Inferior parietal cortex (tissue), 1 donor: Measurements from ENCODE around the gene ELAVL4.
"Not testable (repeated sequence)": the region's sequence is repeated elsewhere in the genome, so short reads cannot be mapped to it uniquely, and the experiment has no call there.

ENCODE experiments used
- DNase-seq: peaks from one replicate; pipeline ENCODE4 v3.0.0-alpha.2; 2016; ENCODE audit errors: extremely low spot score

The ELAVL4 gene

DNA sequence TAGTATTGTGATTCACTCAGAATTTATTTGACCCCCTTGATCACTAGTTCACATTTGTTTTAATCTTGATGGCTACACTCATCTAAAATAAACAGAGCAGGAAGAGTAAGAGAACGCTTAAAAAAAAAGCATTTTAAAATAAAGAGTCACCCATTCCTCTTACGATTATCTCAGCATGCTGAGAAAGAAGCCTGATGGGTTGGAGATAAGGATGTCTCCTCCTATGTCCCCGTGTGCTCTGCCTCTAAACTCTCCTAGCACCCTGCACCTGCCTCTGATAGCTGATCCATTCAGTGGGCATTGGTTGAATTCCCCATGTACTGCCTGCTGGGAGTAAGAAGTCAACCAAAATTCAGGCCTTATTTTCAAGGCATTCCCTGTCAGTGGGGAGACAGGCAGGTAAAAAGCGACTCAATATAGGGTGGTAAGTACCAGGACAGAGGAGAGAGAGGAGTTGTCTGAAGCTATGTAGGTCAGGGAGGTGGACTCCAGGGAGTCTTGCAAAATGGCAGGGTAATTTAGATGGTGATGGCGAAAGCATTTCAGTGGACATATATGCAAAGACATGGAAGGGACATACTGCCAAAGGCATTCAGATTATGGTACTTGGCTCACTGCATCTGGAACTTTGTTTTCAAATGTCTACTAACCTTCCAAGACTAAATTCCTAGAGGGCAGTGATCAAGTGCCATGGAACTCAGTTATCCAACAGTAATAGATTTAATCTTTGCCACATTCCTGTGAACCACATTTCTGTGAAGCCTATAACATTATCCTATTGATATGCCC lies 18.4 kb downstream of the ELAVL4 start:
- DNase-seq: no peak

DNA sequence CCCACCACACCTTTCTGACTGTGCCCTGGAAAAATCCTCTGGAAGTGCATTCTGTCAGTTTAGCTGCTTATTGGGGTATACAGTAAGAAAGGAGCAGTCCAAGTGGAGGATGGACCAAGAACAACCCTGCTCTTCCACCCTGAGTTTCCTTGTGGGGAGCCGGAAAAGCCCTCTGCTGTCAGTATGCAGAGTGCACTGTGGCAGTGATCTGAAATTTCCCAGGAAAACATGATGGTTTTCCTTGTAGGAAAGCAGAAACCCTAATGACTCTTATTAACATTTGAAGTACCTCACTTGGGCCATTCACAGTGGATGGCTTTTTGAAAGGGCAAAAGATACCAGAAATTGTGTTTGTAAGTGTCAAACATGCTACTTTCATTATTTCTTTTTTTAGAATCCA lies 20.5 kb downstream of the ELAVL4 start:
- no peak for DNase-seq

DNA sequence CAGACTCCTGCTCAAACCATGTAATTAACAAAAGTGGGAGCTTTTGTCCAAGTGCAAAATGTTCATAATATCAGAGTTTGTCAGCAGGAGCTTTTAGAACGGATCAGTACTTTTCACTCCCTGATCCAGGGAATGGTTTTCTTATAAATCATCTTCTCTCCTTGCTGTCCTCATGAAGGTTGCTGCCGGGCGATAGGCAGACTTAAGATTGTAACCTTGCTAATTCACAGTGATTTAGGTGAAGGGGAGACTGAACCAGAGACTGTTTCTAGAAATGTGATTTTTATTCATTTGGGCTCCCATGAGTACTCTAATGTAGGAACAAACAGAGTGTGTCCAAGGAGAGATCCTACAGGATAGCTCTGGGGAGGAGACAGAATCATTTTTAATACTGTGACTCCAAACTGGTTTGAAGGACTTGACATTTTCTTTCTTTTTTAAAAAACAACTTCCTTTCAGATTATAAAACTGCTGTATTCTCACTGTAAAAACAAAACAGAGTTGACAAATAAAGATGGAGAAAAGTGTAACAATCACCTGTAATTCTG lies 23.7 kb downstream of the ELAVL4 start:
- no peak for DNase-seq

DNA sequence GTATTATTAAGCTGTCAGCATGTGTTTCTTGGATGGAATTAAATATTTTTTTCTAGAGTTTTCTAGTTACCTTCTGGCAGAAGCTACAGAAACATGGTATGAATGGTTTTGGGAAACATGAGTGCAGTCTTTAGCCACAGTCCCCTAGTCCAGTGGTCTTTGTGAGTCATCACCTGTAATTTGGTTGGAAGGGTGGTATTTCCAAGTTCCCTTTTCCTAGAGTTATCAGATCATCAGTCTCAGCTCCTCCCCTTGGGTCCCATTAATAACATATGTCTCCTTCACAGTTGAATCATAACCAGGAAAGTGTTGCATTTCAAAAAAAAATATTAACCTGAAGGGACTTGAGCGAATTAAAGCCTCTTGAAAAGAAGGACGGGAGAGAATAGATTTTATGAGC lies 27.0 kb downstream of the ELAVL4 start:
- no peak for DNase-seq

DNA sequence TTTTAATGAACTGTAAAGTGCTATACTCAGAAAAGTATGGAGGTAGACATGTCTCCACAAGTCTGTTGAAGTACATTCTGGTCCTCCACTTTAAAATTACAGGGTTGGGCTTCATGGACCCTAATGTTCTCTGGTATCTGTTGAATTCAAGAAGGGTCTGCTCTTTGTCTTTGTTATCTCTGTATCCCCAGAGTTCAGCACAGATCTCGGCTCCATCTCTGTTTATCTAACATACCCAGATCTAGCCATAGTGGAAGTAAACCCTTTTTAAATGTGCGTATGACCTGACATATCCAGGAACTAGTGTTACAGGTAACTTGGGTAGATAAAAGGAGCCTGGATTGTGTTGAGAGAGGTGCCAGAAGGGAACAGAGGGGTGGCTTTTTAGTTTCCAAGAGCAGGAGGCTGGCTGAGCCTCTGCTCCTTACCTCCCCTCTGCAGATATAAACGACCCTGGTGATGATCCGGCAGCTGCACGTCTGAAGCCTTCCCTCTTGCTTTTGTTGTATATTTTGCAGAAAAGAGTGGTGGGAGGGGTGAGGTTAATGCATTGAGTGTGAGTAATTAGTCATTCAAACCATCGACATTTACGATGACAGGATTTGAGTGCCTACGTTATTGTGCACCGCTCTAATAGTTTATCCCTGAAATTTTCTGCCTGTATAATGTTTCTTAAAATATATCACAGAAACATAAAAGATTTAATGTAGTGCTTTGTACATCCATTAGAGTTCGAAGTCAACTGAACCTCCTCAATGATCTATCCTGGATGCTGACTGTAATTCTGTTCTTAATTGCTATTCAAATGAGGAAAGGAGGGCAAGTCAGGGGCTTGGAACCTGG lies 30.8 kb downstream of the ELAVL4 start:
- no peak for DNase-seq

DNA sequence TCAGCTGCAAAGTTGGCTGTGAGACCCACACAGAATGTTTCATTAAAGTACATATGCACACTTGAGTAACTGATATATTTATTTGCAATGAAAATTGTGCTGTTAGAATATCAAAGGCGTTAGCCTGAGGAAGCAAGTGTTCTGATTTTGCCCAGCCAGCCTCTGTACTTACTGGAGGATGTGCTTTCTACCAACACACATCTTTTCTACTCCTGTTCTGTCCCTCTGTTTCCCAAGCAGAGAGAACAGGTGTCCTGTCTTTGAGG lies 31.4 kb downstream of the ELAVL4 start:
- DNase-seq: no peak

DNA sequence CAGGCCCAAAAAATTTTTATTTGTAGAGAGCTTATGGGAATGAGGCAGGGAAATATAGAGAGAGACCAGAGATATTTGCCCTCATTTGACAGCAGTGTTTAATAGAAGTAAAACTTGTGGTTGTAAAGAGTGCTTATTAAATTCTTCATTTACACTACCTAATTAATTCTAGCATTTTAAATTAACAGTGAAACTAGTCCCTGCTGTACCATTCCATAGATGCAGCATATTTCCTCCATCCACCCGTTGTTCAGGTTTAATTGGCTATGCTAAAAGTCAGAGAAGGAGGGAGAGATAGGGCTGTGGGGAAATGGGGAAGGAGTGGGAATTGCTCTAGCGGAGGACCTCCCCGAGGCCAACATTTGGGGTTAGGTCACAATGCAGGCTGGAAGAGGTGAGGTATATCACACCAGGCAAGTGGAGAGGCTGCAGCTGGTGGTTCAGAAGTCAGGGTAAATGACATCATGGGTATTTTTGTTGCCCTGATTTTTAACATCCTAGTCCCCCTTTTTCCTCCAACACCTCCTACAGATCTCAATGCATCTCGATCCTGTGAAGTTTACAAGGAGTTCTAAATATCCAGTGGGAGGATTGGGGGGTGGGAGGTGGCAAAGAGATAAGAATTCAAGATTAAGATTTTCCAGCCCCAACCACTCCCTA lies 38.6 kb downstream of the ELAVL4 start:
- no peak for DNase-seq

DNA sequence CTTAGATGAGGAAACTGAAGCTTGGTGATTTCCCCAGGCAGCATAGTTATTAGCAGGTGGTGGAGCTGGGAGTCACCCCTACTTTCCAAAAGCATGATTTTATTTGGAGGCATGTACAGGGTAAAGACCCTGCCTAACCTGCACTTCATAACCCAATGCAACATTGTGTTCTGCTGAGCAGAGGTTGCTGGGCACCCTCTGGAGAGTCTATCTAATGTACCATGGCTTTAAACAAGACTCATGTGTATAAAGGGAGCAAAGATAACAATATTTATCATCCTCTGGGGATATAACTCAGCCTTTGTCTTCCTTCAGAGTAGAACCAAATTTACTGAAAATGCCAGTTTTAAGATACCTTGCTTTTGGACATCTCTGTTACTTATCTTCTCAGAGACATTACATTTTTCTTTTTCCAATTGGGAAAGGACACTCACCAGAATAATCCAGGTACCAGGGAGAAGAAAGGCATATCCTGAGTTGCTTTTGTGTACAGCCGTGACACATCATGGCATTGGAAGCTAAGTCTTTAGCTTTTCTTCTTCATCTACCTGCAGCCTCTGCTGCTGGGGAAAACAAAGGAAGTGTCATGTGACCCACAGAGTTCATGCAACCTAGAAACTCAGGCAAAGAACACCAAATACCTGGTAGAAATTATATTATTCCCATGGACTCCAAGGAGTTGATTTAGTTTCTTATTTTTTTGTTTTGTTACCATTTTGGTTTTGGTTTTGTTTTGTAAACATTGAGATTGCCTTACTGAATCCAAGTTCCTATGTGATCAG lies 39.6 kb downstream of the ELAVL4 start:
- no peak for DNase-seq

DNA sequence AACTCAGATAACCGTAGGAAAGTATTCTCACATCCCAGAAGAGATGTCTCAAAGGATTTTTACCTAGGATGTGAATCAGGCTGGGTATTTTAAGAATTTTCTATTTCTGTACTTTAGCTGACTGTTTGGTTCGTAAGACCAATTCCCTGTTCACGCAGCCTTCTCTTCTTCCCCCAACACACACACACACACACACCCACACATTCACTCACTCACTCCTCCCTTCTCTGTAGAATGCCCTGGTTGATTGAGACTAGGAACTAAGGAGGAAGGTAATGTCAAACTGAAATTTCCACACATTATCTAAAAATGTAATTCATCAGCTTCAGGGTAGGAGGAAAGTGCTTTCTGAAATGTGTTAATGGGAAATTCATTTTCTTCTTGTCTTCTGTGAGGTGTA lies 43.5 kb downstream of the ELAVL4 start:
- DNase-seq: no peak

DNA sequence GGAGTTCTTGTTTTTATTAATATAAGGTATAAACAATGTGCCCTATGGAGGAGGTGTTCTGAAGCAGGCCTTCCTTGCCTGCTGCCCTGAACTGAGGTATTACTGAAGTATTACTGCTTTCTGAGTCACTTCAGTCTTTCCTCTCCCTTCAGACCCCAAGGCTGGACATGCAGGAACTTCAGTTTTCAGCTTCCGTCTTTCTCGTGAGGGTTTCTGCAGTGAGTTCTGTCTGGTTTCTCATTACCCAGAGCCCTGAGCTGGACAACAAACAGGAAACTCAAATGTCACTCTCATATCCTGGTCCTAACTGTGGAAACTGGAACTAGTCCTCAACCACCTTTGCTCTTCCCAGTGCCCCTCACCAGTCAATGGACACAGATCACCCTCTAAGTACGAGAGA lies 46.8 kb downstream of the ELAVL4 start:
- no peak for DNase-seq

DNA sequence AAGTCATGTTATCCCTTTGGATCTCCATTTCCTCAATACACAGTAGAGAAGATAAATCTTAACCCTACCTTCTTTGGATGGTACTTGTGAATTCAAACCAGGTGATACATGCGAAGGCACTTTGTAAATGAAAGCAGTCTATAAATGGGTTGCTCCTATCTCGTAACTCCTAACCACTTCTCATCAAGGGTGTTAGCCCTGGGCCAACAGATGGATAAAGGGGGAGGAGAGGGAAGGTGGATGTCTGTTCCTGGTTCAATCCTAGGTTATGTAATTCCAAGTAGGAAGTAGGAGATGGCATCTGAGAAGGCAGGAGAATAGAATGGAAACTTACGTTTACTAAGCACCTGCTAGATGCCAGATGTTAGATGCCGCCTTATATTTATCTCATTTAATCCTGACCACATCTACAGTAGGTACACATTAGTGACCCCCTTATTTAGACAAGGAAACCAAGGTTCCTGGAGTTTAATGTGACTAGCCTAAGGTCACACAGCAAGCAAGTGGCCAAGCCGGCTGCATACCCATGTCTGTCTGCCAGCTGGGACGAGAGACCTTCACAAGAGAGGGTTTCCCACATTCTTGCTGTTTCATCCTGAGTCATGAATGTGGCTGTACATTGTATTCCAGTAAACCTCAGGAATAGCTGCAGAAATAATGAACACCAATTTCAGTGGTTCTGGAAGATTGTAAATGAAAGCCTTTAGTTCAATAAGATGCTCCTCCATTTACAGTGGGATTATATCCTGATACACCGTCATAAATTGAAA lies 47.7 kb downstream of the ELAVL4 start:
- no peak for DNase-seq

DNA sequence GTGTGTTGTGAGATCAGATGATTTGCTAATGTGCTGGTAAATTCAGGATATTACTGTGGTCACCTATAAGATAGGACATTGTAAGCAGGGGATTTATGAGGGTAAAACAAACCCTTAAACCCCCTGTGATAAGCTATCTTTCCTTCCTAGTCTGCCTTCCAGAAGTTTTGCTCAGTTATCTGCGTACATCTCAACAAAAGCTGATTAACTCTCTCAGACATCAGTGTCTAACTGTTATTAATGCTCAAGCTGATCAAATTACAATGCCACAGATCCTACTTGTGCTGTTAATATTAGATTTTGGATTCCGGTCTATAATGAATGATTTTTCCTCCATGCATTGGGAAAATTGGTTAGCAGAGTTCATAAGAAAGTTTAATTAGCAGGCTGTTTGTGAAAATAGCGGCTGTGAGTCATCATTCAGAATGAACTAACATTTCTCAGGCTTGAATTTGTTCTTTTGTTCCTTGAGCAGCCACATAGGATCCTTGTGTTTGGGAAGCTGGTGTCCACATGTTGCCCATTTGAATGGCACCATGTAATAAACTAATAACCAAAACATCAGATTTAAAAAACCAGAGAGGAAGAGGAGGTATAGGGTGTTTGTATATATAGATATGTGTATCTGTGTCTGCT lies 48.7 kb downstream of the ELAVL4 start:
- no peak for DNase-seq

DNA sequence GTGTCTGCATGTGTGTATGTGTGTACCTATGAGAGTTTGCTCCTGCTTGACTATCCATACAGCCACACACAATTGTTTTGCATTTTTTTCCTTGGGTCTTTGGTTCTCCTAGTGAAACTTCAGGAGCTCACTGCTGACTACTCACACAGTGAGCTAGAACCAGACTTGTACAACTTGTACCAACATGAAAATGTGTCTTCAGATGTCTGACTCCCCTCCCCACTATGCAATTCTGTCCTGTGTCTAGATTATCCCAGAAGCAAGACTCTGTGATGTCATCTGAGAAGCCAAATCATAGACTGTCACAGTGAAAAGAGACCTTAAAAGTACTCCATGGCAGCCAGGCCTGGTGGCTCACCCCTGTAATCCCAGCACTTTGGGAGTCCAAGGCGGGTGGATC lies 49.7 kb downstream of the ELAVL4 start:
- DNase-seq: no peak

DNA sequence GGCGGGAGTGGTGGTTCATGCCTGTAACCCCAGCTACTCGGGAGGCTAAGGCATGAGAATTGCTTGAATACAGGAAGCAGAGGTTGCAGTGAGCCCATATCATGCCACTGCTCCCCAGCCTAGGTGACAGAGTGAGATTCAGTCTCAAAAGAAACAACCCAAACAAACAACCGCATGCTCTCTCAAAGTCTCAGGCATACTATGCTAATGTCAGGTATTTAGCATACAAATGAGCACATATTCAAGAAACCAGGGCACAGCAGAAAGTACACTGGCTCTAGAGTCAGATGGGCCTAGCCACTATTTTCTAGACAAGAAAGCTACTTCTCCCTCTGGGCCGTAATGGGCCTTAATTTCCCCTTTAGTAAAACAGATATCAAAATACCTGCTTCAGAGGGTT lies 55.0 kb downstream of the ELAVL4 start:
- no peak for DNase-seq

DNA sequence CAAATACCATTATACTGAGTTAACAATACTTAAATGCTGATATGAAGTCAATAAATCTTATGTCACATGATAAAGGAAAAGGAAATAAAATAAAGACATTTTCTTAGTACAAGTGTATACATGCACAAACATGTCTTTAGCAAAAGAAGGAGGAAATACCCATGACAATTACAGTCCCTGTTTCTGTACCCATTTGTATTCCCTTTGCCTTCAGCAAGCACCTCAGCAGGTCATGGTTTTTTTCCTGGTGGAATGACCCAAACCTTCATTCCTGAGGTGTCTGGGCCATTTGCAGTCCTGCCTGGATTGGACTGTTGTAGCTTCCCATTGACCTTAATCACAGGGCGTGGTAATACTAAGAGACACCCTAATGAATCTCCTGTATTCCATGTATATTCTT lies 57.6 kb downstream of the ELAVL4 start:
- DNase-seq: not testable (repeated sequence)

DNA sequence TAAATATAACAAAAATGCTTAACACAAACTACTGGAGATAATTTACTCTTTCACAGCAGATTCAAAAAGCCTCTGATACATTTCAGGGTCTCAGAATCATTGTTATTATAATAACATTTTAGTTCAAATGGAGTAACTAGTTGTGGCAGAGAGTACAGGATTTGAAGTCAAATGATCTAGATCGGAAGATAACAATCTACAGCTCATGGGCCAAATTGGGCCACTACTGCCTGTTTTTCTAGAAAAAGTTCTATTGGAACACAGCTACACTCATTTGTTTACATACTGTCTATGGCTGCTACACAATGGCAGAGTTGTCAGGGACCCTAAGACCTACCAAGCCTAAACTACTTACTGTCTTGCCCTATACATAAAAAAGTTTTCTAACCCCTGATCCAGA lies 63.6 kb downstream of the ELAVL4 start:
- no peak for DNase-seq

DNA sequence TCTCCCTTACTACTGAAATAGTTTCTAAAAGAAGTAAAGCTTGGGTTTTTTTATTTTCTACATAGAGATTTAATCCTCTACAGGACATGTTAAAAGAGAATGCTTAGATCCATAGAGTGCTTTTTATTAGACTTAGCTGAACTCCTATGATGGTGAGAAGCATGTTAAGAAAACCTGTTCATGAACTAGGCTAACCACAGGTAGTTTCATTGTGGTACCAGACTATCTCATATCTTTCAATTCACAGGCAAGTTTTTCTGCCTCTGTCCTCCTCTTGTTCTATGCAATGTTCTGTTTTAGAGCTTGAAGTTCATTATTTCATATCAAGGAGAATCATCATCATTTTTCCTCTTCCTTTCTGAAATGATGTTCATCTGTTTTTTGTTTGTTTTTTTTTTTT lies 65.4 kb downstream of the ELAVL4 start:
- no peak for DNase-seq

DNA sequence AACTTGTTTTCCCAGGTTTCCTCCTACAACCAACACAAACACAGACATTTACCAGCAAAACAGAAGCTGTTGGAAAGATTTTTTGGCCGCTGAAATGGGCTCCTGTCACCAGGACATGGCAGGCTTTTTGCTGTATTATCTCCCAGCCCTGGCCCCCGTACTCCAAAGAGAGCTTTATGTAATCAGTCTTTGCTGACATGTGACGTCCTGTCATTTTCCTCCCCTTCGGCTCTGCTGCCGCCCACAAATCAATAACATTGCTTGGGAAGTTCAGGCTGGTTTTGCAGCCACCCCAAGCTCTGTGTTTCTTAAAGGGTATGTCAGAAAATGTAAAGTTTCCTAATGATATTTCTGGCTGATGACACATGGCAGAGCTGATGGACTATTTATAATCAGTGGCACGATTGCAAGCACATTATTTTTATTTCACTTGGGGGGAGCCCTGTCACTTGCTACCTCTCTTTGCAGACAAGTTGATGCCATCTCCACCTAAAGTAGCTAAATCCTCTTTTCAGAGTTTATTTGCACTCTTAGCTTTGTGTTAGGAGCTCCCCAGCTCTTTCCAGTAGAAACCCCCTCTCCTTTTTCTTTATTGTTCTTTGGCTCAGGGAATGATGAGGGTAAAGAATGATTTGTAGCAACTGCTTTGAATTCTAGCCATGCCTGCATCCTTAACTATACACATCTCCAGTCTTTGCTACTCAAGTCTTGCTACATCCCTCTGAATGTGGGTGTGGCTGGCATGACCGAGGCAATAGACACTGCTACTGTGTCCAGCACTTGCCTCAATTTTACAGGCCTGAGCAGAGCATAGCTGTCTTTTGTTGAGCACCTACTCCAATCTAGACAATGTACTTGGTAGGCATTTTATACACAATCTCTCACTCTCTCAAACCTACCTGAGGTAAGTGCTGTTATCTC lies 67.3 kb downstream of the ELAVL4 start:
- no peak for DNase-seq

DNA sequence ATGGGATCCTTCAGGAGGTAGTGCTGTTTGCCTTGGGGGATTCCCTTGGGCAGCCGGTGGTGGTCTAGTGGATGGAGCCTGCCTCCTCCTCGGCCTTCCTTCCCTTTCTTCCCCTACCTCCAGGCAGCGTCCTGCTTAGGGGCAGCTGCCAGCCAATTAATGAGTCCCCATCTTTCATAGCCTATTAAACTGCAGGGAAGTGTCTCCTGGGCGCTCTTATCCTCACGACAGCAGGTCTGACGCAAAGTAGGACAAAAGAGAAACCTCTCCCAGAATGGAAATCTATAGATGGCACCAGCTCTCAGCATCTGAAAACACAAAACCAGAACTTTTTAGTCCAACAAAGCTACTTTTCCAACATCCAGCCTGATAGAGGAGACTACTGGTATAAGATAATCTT lies 69.3 kb downstream of the ELAVL4 start:
- no peak for DNase-seq

DNA sequence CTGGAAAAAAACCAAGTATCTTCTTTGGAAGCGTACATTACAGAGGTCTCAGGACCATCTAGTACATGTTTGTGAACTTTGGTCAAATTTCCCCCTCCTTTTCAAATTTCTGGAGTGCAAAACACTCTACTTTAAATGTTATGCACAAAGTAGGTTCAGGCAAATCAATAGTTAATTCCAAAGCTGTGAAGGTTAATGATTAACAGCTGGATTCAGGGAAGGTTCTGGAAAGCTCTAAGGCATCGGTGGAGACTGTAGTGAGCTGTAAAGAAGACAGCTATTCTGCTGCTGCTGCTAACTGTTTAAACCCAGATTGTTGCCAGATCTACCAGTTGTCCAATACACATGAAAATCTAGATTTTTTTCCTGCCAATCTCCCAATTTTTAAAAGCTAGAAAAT lies 70.9 kb downstream of the ELAVL4 start:
- no peak for DNase-seq
